CD4-positive, alpha-beta T cell treated with Interleukin-1 beta for 1 hour (primary cell): ENCODE data around the gene UTS2B.
"Not testable (repeated sequence)": the region's sequence is repeated elsewhere in the genome, so short reads cannot be mapped to it uniquely, and the experiment has no call there.

Experiments
- DNase-seq, 2 donors: peaks; one replicate each; pipeline ENCODE4 v3.0.0-alpha.2; 2020 to 2022

Gene UTS2B

DNA sequence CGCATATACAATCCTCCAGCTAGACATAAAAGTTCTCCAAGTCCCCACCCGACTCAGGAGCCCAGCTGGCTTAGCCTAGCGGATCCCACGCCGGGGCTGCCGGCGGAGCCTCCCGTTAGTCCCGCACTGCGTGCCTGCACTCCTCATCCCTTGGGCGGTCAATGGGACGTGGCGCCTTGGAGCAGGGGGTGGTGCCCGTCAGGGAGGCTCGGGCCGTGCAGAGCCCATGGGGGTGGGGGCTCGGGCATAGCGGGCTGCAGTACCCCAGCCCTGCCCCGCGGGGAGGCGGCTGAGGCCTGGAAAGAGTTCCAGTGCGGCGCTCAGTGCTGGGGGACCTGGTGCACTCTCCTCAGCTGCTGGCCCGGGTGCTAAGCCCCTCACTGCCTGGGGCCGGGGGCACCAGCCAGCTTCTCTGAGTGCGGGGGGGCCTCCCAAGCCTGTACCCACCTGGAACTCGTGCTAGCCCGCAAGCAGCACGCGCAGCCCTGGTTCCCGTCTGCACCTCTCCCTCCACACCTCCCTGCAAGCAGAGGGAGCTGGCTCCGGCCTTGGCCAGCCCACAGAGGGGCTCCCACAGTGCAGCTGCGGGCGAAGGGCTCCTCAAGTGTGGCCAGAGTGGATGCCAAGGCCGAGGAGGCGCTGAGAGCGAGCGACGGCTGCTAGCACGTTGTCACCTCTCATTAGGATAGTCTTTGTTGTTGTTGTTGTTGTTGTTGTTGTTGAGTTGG, 13.3 kb downstream of the UTS2B start:
- no peak for DNase-seq

DNA sequence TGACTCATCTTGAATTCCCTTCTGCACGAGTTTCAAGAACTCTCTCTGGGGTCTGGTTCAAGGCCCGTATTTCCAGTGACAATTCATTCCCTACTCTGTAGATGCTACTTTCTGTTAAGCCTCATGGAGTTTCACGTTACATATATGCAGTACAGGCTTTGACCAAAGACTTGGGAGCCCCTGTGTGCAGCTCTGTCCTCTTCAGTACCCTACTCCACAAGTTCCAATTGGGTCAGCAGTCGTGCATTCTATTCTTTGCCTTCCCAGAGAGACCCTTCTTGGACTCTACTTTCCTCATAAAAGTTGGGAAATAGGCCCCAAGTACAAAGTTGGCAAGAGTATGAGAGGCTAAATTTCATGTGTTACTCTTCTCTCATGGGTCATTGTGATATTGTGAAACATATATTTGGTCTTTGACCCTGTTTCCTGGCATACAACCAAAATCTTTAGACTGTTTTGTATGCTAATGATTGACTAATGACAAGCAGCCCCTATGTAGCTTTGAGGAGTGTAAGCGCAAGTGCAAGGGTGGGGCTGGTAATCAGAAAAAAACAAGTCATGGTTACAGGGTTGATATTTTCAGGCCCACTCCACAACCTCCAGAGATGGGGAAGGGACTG, 16.1 kb downstream of the UTS2B start:
- DNase-seq: no peak

DNA sequence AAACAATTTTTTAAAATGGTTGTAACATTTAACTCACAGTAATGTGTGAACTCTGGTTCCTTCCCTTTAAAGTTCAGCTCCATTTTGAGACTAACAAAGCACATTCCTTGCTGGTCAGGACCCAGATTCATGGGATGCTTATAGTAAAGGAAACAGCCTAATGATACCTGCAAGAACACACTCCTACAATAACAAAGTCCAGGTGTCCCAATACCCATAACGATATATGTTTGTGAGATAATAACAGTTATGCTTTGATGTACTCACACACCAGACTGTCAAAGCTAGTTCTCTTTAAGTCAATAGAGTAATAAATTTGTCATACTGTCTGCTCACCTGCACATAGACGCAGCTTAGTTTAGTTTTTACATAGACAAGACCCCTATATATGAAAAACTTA, 17.0 kb downstream of the UTS2B start:
- DNase-seq: no peak

DNA sequence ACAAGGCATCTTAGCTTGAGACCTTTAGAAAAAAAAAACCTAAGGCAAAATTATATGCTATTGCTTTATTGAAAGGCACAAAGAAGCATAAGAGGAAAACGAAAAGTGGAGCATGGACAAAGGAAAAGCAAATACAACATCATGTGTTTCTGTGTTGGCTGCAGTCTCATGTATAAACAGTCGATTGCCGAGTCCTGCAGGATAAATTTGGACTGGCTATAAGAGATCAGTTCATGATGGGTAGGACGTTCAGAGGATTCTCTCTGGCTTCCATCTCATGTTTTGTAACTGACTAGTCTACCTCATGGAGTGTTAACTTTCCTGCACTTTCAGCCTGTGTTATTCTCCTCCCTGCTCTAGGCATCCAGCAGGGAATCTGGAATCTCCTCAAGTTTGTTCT, 23.0 kb downstream of the UTS2B start:
- DNase-seq: no peak

DNA sequence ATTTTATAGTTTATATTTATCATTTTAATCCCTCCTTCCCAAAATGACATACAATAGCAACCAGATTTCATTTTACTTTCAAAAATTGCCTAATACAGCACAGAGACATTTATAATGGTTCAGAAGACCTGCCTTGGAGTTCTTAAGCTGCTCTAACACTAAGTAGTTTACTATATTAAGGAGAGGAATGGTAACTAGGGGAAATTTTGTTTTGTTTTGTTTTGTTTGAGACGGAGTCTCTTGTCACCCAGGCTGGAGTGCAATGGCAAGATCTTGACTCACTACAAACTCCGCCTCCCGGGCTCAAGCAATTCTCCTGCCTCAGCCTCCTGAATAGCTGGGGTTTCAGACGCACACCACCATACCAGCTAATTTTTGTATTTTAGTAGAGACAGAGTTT, 23.9 kb downstream of the UTS2B start:
- no peak for DNase-seq

DNA sequence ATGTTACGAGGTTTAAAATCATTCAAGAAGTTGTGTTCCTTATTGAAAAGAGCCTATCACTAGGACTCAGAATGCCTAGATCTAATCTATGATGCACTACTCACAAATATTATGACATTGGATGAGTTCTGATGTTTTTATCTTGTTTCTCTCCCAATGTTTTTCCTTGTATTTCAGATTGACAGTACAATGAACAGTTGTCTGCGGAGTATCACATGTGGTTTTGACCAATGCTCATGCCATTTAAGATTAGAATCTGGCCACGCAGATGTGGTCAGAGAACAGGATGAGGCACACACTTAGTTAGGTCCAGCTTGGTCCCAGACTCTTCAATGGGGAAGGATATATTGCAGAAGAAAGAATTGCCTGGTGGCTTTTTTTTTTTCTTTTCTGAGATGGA, 26.7 kb downstream of the UTS2B start:
- DNase-seq: no peak

DNA sequence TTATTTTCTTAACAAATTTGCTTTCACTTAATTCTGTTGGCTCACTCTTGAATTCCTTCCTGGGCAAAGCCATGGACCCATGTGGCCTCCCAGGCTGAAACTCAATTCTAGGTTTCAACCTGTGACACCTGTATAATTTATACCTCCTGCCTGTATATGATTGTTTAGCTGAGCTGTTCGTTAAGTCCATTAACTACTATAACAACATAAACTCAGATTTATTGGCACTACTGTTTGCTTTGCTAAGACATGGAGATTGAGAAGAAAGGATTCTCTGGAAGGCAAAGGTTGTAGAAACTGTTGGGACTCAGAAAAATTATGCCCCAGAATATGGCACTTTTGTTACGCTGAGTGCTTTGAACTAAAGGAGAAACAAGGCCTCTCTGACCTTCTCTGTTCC, 27.9 kb downstream of the UTS2B start:
- no peak for DNase-seq

DNA sequence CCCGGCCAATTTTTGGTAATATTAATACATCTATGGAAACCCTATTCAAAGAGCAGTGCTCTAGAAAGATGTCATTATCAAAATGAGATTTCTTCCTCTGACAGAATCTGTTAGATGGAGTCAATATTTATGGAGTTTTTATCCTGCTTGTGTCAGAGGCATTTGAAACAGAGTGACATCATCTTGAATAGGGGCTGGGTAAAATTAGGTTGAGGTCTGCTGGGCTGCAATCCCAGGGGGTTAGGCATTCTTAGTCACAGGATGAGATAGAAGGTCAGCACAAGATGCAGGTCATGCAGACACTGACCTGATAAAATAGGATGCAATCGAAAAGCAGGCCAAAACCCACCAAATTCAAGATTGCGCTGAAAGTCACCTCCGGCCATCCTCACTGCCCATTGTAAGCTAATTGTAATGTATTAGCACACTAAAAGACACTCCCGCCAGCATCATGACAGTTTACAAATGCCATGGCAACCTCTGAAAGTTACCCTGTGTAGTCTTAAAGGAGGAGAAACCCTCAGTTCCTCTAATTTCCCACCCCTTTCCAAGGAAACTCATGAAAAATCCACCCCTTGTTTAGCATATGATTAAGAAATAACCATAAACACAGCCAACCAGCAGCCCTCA, 28.4 kb downstream of the UTS2B start:
- DNase-seq: no peak

DNA sequence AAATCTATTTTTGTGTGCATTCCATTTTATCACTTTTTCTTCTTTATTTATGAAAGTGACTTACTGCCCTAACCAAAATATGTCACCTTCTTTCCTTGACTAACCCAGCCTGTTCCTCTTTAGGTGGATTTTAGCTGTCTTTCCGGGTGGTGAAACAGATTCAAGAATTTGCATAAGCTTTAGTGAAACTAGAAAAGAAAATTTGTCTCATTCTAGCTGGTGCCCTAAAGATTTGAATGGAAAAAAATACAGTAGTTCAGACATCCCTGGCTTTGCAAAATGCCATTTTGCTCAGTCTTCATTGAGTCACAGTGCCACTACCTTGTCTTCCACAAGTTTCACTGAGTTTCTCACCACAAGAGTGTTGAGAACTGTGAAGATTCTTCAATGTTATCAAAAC, 29.3 kb downstream of the UTS2B start:
- DNase-seq: no peak

DNA sequence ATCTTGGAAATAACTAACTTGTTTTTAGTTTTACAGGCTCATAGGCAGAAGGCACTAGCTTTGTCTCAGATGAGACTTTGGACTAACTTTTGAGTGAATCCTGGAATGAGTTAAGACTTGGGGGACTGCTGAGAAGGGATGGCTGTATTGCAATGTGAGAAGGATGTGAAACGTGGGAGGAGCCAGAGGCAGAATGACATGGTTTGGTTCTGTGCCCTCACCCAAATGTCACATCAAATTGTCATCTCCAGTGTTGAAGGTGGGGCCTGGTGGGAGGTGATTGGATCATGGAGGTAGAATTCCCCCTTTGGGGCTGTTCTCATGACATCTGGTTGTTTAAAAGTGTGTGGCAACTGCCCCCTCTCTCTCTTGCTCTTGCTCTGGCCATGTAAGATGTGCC, 29.9 kb downstream of the UTS2B start:
- peak in 1 of 2 donors; percentile 1 for DNase-seq

DNA sequence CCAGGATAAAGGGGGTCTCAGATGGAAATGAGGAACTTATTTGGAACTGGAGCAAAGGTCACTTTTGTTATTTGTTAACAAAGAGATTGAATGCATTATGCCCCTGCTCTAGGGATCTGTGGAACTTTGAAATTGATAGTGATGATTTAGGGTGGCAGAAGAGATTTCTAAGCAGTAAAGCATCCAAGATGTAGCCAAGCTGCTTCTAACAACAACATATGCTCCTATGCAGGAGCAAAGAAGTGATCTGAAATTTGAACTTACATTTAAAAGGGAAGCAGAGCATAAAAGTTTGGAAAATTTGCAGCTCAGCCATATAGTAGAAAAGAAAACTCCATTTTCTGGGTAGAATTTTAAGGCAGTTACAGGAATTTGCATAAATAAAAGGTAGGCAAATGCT, 31.5 kb downstream of the UTS2B start:
- no peak for DNase-seq

DNA sequence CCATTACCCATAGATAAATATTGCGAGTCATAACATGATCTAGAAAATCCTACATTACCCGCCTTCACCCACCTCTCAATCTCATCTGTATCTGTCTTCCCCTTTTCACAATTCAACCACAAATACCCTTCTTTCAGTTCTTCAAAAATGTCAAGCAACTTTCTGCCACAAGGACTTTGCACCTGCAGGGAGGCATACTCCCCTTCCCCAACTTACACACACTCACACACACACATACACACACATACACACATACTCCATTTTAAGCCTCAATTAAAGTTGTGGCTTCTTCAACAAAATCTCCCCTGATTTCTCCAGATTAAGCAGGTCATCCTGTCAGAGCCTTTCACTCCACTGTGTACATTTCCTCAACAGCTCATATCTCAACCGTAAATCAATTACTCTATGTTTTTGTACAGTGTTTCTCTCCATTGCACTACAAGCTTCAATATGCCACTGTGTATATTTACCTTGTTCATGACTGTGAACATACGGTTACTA, 34.2 kb downstream of the UTS2B start:
- DNase-seq: peak in 1 of 2 donors; percentile 46

DNA sequence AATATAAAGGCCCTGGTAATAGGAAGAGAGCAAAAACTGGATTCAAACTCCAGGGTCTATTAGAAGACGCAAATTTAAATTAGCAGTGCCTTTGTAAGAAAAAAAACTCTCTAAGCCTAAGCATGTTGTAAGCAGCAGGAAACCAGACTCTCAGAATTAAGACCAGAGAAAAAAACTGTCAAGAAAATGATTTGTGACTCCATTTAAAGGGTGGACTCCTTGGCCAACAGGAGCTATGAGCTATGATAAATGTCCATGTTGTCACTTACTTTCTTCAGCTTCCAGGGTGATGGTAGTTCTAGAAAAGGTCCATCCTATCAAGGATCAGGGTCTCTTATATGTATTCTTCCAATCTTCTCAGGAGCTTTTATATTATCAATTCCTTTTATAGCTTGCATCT, 36.0 kb downstream of the UTS2B start:
- DNase-seq: no peak

DNA sequence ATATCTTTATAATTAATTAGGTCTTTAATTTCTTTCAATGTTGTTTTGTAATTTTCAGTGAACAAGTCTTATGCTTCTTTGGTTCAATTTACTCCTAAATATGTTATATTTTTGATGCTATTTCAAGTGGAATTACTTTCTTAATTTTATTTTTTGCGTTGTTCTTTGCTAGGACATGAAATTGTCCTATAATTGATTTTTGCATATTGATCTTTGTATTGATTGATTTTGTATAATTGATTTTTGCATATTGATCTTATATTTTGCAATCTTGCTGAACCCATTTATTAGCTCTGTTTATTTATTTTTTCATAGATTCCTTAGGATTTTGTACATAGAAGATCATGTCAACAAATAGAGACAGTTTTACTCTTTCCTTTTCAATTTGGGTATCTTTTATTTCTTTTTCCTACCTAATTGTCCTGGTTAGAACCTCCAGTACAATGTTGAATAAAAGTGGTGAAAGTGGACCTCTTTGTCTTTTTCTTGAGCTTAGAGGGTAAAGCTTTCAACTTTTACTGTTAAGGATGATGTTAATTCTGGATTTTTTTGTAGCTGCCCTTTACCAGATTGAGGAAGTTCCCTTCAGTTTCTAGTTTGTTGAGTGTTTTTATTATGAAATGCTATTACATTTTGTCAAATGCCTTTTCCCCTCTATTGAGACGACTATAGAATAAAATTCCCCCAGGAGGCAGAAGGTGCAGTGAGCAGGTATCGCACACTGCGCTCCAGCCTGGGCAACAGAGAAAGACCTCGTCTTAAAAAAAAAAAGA, 37.9 kb downstream of the UTS2B start:
- no peak for DNase-seq

DNA sequence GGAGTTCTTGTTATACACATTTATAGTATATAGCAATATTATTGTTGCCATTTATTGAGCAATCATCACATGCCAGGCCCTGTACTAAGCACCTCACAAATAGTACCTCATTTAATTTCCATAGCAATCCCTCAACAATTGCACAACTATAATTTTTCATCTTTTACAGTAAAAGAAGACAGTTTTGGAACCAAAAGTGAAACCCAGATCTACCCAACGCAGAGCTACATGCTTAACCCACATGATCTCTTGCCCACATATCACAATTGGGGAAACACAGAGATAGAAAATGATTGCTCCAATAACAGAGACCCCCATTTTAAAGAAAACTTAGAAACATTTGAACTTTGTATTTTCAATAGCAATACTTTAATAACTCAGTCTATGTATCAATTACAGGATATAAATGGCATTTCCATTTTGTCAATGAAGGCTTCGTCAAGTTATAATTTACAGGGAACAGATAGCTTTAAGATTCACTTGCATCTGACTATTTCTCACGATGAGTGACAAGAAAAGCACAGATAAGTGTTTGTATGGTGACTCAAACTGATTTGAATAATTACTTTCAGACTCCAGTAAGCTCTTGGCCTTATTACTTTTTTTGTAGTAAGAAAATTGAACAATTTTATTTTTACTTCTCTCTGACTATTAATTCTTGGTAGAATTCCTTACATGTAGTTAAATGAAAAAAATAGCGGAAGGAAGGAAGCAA, 39.9 kb downstream of the UTS2B start:
- peak in 1 of 2 donors; percentile 17 for DNase-seq

DNA sequence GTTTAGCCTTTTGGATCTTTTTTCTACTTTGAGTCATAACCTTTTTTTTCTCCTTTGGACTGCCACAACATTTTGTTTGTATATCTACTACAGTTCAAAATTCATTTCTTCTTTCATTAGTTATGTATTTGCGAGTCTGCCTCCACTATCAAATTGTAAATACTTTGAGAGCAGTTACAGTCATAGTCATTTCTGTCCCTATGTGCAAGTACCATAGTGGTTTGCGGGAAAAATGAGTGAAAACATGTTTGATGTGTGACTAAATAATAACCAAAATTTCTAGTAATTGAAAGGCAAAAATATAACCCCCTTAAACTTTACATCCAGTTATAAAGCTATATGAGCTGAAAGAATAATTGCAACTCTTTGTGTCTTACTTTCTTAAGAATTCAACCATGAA, 46.9 kb downstream of the UTS2B start:
- DNase-seq: no peak

DNA sequence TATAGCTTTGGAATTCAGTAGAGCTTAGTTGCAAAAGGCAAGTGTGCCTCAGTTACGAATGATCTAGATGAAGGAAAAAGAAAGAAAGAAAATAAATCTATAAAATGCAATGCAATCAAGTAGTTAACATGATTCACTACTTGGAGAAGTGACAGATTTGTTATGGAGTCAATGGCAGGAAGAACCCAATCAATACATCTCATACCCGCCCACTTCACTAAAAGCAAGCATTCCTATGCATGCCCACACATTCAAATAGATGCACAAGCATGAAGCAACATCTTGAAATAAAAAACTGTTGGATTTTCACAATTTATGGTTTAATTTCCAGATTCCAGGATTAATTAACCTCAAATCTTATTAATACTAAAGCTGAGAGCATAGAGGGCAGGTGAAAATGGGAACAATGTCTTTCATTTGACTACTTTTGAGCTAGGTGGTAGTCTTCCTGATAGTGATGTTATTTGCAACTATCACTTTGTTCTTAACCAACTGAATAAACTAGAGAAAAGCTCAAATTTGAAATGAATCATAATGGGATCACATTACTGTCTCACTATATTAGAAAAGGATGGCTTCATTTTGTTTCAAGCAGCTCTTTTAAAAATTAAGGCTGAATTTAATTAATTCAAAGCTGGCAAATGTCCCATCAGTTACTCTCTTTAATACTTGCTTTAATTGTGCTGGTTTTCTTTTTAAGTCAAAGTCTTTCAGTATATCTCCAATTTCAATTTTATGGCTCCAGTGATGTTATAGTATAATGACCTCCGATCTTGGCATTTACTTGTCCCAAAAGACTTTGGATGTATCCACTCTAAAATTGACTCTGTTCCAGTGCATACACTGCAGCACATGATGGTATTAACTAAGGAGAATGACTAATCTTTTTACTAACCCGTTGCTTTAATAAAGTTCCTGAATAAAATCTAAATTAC, 47.8 kb downstream of the UTS2B start:
- no peak for DNase-seq

DNA sequence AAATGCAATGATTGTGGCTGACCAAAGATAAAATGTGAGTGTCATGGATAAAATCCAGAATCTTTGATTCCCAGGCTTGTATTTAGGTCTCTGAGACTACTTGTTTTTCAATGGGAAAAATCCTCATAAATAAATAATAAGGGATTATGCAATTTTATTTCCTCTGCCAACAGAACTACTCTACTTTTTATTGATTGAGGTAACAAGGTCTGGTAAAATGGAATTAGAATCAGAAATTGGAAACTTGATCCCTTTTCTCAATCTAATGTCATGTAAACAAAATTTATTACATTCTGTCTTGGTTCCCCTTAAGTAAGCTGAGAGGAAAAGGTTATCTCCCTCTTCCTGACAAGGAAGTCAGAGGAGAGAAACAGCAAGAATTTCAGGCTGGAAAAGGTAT, 49.4 kb downstream of the UTS2B start:
- no peak for DNase-seq

DNA sequence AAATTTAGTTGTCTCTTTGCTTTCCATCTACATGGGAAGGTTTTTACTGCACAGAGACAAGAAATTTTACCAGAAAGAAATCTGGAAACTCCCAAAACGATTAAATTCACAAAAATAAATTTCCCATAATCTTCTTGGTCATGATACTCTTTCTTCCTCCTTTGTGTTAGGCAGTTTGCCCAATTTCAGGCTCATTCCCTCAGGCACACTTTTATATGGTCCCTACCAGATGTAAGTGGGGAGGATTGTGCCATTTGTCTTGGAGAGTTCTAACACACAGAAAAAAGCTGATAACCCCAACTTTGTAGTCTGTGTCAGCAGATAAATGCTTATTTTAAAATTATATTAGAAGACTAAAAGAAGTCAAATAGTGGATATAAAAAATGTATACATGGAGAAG, 50.2 kb downstream of the UTS2B start:
- DNase-seq: no peak

DNA sequence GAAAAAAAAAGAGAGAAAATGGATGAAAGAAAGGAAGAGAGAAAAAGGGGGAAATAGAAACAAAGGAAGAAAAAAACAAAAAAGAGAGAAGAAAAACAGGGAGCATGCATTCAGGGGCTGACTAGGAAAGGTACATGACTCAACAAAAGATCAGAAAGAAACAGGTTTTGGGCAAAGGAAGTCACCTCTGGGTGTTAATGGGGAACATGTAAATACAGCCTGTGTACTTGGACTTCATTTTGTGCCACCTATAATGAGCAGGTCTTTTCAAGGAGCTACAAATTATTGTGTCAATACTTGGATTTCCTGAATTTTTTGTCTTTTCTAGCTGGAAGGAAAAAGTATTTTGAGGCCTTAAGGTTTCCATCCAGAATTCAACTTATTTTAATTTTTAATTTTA, 54.6 kb downstream of the UTS2B start:
- DNase-seq: no peak

DNA sequence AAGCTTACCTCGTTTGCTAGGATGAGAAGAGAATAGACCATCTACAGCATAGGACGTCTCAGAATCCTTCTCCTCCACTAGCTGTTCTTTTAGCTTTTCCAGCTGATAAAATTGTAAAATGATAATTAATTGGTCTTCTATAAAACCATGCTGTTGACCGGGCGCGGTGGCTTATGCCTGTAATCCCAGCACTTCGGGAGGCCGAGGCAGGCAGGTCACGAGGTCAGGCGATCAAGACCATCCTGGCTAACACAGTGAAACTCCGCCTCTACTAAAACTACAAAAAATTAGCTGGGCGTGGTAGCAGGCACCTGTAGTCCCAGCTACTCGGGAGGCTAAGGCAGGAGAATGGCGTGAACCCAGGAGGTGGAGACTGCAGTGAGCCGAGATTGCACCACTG, 55.1 kb downstream of the UTS2B start:
- DNase-seq: not testable (repeated sequence)
